ENCODE data around the gene SMAP1.

DNA sequence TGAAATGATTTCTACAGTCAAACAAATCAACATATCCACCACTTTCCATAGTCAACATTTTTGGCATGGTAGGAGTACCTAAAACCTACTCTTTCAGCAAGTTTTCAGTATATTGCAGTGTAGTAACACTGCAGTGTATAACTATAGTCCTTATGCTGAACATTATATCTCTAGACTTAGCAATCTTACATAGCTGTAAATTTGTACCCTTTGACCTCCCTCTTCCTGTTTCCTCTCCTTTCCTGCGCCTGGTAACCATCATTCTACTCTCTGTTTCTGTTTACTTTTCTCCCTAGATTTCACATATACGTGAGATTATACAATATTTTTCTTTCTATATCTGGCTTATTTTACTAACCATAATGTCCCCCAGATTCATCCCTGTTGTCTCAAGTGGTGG is 40.2 kb downstream of the SMAP1 start:
- TF ChIP-seq, protein P1, sequence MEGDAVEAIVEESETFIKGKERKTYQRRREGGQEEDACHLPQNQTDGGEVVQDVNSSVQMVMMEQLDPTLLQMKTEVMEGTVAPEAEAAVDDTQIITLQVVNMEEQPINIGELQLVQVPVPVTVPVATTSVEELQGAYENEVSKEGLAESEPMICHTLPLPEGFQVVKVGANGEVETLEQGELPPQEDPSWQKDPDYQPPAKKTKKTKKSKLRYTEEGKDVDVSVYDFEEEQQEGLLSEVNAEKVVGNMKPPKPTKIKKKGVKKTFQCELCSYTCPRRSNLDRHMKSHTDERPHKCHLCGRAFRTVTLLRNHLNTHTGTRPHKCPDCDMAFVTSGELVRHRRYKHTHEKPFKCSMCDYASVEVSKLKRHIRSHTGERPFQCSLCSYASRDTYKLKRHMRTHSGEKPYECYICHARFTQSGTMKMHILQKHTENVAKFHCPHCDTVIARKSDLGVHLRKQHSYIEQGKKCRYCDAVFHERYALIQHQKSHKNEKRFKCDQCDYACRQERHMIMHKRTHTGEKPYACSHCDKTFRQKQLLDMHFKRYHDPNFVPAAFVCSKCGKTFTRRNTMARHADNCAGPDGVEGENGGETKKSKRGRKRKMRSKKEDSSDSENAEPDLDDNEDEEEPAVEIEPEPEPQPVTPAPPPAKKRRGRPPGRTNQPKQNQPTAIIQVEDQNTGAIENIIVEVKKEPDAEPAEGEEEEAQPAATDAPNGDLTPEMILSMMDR (IDR thresholded peaks at IDR 0.05) = no peak
- no peak for TF ChIP-seq POLR2A (IDR thresholded peaks at IDR 0.05)

All from thyroid gland (tissue), 4 donors.